ENCODE measurements around the gene ADIPOR2.

DNA sequence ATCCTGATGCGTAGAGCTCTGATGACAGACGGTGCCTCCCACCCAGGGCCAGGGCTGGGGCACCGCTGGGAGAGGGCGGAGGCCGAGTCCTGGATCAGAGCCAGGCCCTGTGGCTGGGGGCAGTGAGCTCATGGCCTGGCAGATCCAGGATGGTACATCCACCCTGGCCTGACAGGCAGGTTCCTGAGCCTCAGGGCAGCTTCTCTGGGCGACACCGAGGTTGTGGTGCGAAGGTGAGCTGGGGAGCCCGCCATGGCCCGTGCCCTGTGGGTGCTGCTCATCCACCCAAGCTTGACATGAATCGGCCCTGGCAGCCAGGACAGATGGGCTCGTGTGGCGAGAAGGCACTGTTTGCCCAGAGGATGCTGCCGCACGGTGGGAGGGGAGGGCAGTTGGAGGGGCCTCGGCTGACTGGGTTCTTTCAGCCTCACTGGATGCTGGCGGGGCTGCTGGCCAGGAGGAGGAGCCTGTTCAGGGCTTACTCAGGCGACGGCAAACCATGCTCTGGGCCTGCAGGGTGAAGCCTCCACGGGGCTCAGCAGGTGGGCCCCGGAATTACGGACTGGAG lies 146.1 kb downstream of the ADIPOR2 start:
- TF ChIP-seq, protein P1, sequence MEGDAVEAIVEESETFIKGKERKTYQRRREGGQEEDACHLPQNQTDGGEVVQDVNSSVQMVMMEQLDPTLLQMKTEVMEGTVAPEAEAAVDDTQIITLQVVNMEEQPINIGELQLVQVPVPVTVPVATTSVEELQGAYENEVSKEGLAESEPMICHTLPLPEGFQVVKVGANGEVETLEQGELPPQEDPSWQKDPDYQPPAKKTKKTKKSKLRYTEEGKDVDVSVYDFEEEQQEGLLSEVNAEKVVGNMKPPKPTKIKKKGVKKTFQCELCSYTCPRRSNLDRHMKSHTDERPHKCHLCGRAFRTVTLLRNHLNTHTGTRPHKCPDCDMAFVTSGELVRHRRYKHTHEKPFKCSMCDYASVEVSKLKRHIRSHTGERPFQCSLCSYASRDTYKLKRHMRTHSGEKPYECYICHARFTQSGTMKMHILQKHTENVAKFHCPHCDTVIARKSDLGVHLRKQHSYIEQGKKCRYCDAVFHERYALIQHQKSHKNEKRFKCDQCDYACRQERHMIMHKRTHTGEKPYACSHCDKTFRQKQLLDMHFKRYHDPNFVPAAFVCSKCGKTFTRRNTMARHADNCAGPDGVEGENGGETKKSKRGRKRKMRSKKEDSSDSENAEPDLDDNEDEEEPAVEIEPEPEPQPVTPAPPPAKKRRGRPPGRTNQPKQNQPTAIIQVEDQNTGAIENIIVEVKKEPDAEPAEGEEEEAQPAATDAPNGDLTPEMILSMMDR (conservative IDR thresholded peaks at IDR 0.05; ENCODE audit: low read depth, low read length): no peak
- TF ChIP-seq RCOR1 (IDR thresholded peaks at IDR 0.05; ENCODE audit: insufficient replicate concordance, low read length) (no peak), SMC3 (IDR thresholded peaks at IDR 0.05; ENCODE audit: low read depth, low read length) (no peak), MAFK (IDR thresholded peaks at IDR 0.05; ENCODE audit: low read depth, low read length) (no peak), BHLHE40 (IDR thresholded peaks at IDR 0.05; ENCODE audit: low read depth, low read length) (no peak), CEBPB (IDR thresholded peaks at IDR 0.05; ENCODE audit: low read depth, low read length) (no peak), POLR2A (IDR thresholded peaks at IDR 0.05; ENCODE audit: low read depth, low read length) (no peak), RAD21 (IDR thresholded peaks at IDR 0.05; ENCODE audit: low read length) (no peak), CHD1 (IDR thresholded peaks at IDR 0.05; ENCODE audit: low read depth, low read length) (no peak), MAZ (IDR thresholded peaks at IDR 0.05; ENCODE audit: borderline replicate concordance, low read depth, low read length) (no peak), MXI1 (IDR thresholded peaks at IDR 0.05; ENCODE audit: borderline replicate concordance, low read depth, low read length) (no peak), FOS (IDR thresholded peaks at IDR 0.05; ENCODE audit: low read depth, low read length) (no peak), RFX5 (IDR thresholded peaks at IDR 0.05; ENCODE audit: low read depth, low read length) (no peak)
- TF ChIP-seq, protein P2, sequence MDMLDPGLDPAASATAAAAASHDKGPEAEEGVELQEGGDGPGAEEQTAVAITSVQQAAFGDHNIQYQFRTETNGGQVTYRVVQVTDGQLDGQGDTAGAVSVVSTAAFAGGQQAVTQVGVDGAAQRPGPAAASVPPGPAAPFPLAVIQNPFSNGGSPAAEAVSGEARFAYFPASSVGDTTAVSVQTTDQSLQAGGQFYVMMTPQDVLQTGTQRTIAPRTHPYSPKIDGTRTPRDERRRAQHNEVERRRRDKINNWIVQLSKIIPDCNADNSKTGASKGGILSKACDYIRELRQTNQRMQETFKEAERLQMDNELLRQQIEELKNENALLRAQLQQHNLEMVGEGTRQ (IDR thresholded peaks at IDR 0.05; ENCODE audit: low read depth, low read length): no peak
